ENCODE results near the gene FAM193B. TPM values are rescaled to one million over a fixed set of nuclear protein-coding genes. Genes with fewer than 3 reads are reported as not detected.

Gene FAM193B
- total RNA-seq, 3 donors from 2014 or later: 54.7 to 63.7 (median 62.1) TPM

GRCh38 chr5:177499842-177500241 lies 54.5 kb downstream of the FAM193B start:
- DNase-seq: no peak
- Mint-ChIP-seq H3K4me3 (no peak overlapping the region), H3K4me1 (ENCODE audit: low read depth) (peaks cover 20% of the 10 kb centered on the region), H3K27me3 (ENCODE audit: low read depth) (peaks cover 1% of the 10 kb centered on the region), H3K36me3 (ENCODE audit: insufficient read depth) (no peaks in the 10 kb centered on the region), H3K9me3 (no peaks in the 10 kb centered on the region)
- no peak for ATAC-seq

GRCh38 chr5:177498013-177498787 lies 56.2 kb downstream of the FAM193B start:
- peak; percentile 5 to 11 for ATAC-seq
- H3K27me3 Mint-ChIP-seq (ENCODE audit: low read depth): peaks cover 1% of the 10 kb centered on the region
- DNase-seq: no peak
- H3K36me3 Mint-ChIP-seq (ENCODE audit: insufficient read depth): no peaks in the 10 kb centered on the region
- no peaks in the 10 kb centered on the region for H3K9me3 Mint-ChIP-seq
- H3K4me3 Mint-ChIP-seq: peak overlapping the region; percentile 83
- H3K4me1 Mint-ChIP-seq (ENCODE audit: low read depth): peaks cover 26% of the 10 kb centered on the region

GRCh38 chr5:177497292-177498012 lies 56.9 kb downstream of the FAM193B start, which contains the start of gene PDLIM7:
PDLIM7 (minus strand) TSS chr5:177497604; CDS start chr5:177496512, 1,092 bp downstream.
- peaks cover 1% of the 10 kb centered on the region for H3K27me3 Mint-ChIP-seq (ENCODE audit: low read depth)
- H3K4me3 Mint-ChIP-seq: peak within 1 kb of the TSS; percentile 83
- H3K36me3 Mint-ChIP-seq (ENCODE audit: insufficient read depth): peaks cover 4% of the 10 kb centered on the region
- peaks cover 26% of the 10 kb centered on the region for H3K4me1 Mint-ChIP-seq (ENCODE audit: low read depth)
- H3K9me3 Mint-ChIP-seq: no peaks in the 10 kb centered on the region
- ATAC-seq: peak; percentile 87 to 88
- peak; percentile 93 for DNase-seq

GRCh38 chr5:177496727-177497291 lies 57.6 kb downstream of the FAM193B start:
- H3K27me3 Mint-ChIP-seq (ENCODE audit: low read depth): peaks cover 1% of the 10 kb centered on the region
- DNase-seq (no peak), ATAC-seq (peak in 1 of 2 donors; percentile 2)
- H3K4me3 Mint-ChIP-seq: peak overlapping the region; percentile 54
- peaks cover 22% of the 10 kb centered on the region for H3K4me1 Mint-ChIP-seq (ENCODE audit: low read depth)
- no peaks in the 10 kb centered on the region for H3K9me3 Mint-ChIP-seq
- peaks cover 4% of the 10 kb centered on the region for H3K36me3 Mint-ChIP-seq (ENCODE audit: insufficient read depth)

GRCh38 chr5:177496070-177496726 lies 58.2 kb downstream of the FAM193B start:
- ATAC-seq: no peak
- Mint-ChIP-seq H3K4me3 (peak overlapping the region; percentile 54), H3K36me3 (ENCODE audit: insufficient read depth) (peaks cover 4% of the 10 kb centered on the region), H3K27me3 (ENCODE audit: low read depth) (peaks cover 1% of the 10 kb centered on the region), H3K9me3 (no peaks in the 10 kb centered on the region), H3K4me1 (ENCODE audit: low read depth) (peaks cover 22% of the 10 kb centered on the region)
- DNase-seq: no peak

GRCh38 chr5:177495243-177496060 lies 58.9 kb downstream of the FAM193B start:
- Mint-ChIP-seq H3K4me3 (peak overlapping the region; percentile 11), H3K4me1 (ENCODE audit: low read depth) (peaks cover 20% of the 10 kb centered on the region), H3K36me3 (ENCODE audit: insufficient read depth) (peaks cover 4% of the 10 kb centered on the region), H3K9me3 (no peaks in the 10 kb centered on the region), H3K27me3 (ENCODE audit: low read depth) (peaks cover 1% of the 10 kb centered on the region)
- ATAC-seq (no peak), DNase-seq (no peak)

- ATAC-seq: peak; percentile 54 to 58
- H3K36me3 Mint-ChIP-seq (ENCODE audit: insufficient read depth): peaks cover 4% of the 10 kb centered on the region
- H3K4me3 Mint-ChIP-seq: no peak overlapping the region
Observed at GRCh38 chr5:177494346-177495195, 59.8 kb downstream of the FAM193B start.

GRCh38 chr5:177493795-177494345 lies 60.5 kb downstream of the FAM193B start:
- ATAC-seq (no peak), DNase-seq (no peak)
- H3K4me1 Mint-ChIP-seq (ENCODE audit: low read depth): peaks cover 19% of the 10 kb centered on the region
- H3K4me3 Mint-ChIP-seq: no peak overlapping the region
- H3K36me3 Mint-ChIP-seq (ENCODE audit: insufficient read depth): peaks cover 4% of the 10 kb centered on the region
- H3K27me3 Mint-ChIP-seq (ENCODE audit: low read depth): peaks cover 1% of the 10 kb centered on the region
- no peaks in the 10 kb centered on the region for H3K9me3 Mint-ChIP-seq

More at GRCh38 chr5:177494346-177495195, 59.8 kb downstream of the FAM193B start:
- DNase-seq: no peak
- H3K9me3 Mint-ChIP-seq: no peaks in the 10 kb centered on the region
- peaks cover 20% of the 10 kb centered on the region for H3K4me1 Mint-ChIP-seq (ENCODE audit: low read depth)
- H3K27me3 Mint-ChIP-seq (ENCODE audit: low read depth): peaks cover 1% of the 10 kb centered on the region

- H3K4me1 Mint-ChIP-seq (ENCODE audit: low read depth): peaks cover 11% of the 10 kb centered on the region
- peaks cover 1% of the 10 kb centered on the region for H3K27me3 Mint-ChIP-seq (ENCODE audit: low read depth)
- peaks cover 6% of the 10 kb centered on the region for H3K36me3 Mint-ChIP-seq (ENCODE audit: insufficient read depth)
- no peak overlapping the region for H3K4me3 Mint-ChIP-seq
- DNase-seq: no peak
- no peaks in the 10 kb centered on the region for H3K9me3 Mint-ChIP-seq
- no peak for ATAC-seq
Observed at GRCh38 chr5:177492841-177493240, 61.5 kb downstream of the FAM193B start.

- no peak for DNase-seq
- Mint-ChIP-seq H3K4me3 (no peak overlapping the region), H3K36me3 (ENCODE audit: insufficient read depth) (peaks cover 6% of the 10 kb centered on the region), H3K9me3 (no peaks in the 10 kb centered on the region), H3K27me3 (ENCODE audit: low read depth) (no peaks in the 10 kb centered on the region), H3K4me1 (ENCODE audit: low read depth) (peaks cover 9% of the 10 kb centered on the region)
- no peak for ATAC-seq
Observed at GRCh38 chr5:177491983-177492746, 62.2 kb downstream of the FAM193B start.

GRCh38 chr5:177491429-177491945 lies 62.9 kb downstream of the FAM193B start:
- no peaks in the 10 kb centered on the region for H3K27me3 Mint-ChIP-seq (ENCODE audit: low read depth)
- peaks cover 6% of the 10 kb centered on the region for H3K36me3 Mint-ChIP-seq (ENCODE audit: insufficient read depth)
- no peak overlapping the region for H3K4me3 Mint-ChIP-seq
- no peaks in the 10 kb centered on the region for H3K9me3 Mint-ChIP-seq
- ATAC-seq: peak in 1 of 2 donors; percentile 27
- no peak for DNase-seq
- peaks cover 9% of the 10 kb centered on the region for H3K4me1 Mint-ChIP-seq (ENCODE audit: low read depth)

- no peak overlapping the region for H3K4me3 Mint-ChIP-seq
Observed at GRCh38 chr5:177490992-177491391, 63.4 kb downstream of the FAM193B start.

More at GRCh38 chr5:177490992-177491391, 63.4 kb downstream of the FAM193B start:
- no peaks in the 10 kb centered on the region for H3K27me3 Mint-ChIP-seq (ENCODE audit: low read depth)
- H3K9me3 Mint-ChIP-seq: no peaks in the 10 kb centered on the region
- no peak for ATAC-seq
- H3K4me1 Mint-ChIP-seq (ENCODE audit: low read depth): peaks cover 7% of the 10 kb centered on the region
- no peak for DNase-seq
- H3K36me3 Mint-ChIP-seq (ENCODE audit: insufficient read depth): peaks cover 6% of the 10 kb centered on the region

All from activated T-cell treated with anti-CD3 and anti-CD28 coated beads, Interleukin-2, amount 50 U/mL, for 4 hours (primary cell).